ENCODE measurements around the gene GPR146.

Gene GPR146

GRCh38 chr7:1092806-1093501, 48.6 kb downstream of the GPR146 start:
- no peak for DNase-seq (ENCODE audit: low read depth in 2 of 2)

GRCh38 chr7:1093502-1093843, 49.1 kb downstream of the GPR146 start:
- DNase-seq (ENCODE audit: low read depth in 2 of 2): no peak

- no peak for DNase-seq (ENCODE audit: low read depth in 2 of 2)
Observed at GRCh38 chr7:1093916-1094508, 49.7 kb downstream of the GPR146 start.

- no peak for DNase-seq (ENCODE audit: low read depth in 2 of 2)
Observed at GRCh38 chr7:1094870-1095269, 50.5 kb downstream of the GPR146 start.

GRCh38 chr7:1095621-1096155, 51.3 kb downstream of the GPR146 start:
- DNase-seq (ENCODE audit: low read depth in 2 of 2): no peak

GRCh38 chr7:1096156-1097119, 52.1 kb downstream of the GPR146 start:
- no peak for DNase-seq (ENCODE audit: low read depth in 2 of 2)

- no peak for DNase-seq (ENCODE audit: low read depth in 2 of 2)
Observed at GRCh38 chr7:1097120-1097504, 52.8 kb downstream of the GPR146 start.

GRCh38 chr7:1098243-1099153, 54.2 kb downstream of the GPR146 start:
- no peak for DNase-seq (ENCODE audit: low read depth in 2 of 2)

- DNase-seq (ENCODE audit: low read depth in 2 of 2): no peak
Observed at GRCh38 chr7:1099154-1099542, 54.8 kb downstream of the GPR146 start.

- no peak for DNase-seq (ENCODE audit: low read depth in 2 of 2)
Observed at GRCh38 chr7:1099637-1100036, 55.3 kb downstream of the GPR146 start.

GRCh38 chr7:1100386-1100785, 56.0 kb downstream of the GPR146 start:
- no peak for DNase-seq (ENCODE audit: low read depth in 2 of 2)

GRCh38 chr7:1100834-1101562, 56.7 kb downstream of the GPR146 start:
- no peak for DNase-seq (ENCODE audit: low read depth in 2 of 2)

- DNase-seq (ENCODE audit: low read depth in 2 of 2): no peak
Observed at GRCh38 chr7:1101563-1102431, 57.5 kb downstream of the GPR146 start.

- no peak for DNase-seq (ENCODE audit: low read depth in 2 of 2)
Observed at GRCh38 chr7:1103009-1103788, 58.9 kb downstream of the GPR146 start.

- DNase-seq (ENCODE audit: low read depth in 2 of 2): no peak
Observed at GRCh38 chr7:1103789-1104515, 59.6 kb downstream of the GPR146 start.

- DNase-seq (ENCODE audit: low read depth in 2 of 2): no peak
Observed at GRCh38 chr7:1104516-1105179, 60.3 kb downstream of the GPR146 start.

- no peak for DNase-seq (ENCODE audit: low read depth in 2 of 2)
Observed at GRCh38 chr7:1105189-1105588, 60.8 kb downstream of the GPR146 start.
